ENCODE data around the gene SHC3. TPM values are rescaled to one million over a fixed set of nuclear protein-coding genes. Genes with fewer than 3 reads are reported as not detected.

SHC3 gene
- total and polyA plus RNA-seq, 9 of the 15 experiments (the other 6 are each of a cell fraction or from before 2014, with no cell fraction given) = not detected

- Histone ChIP-seq H2AFZ (ENCODE audit: low read depth, low read length) (no peak overlapping the region), H4K20me1 (replicated peaks; ENCODE audit: control insufficient read depth, insufficient read depth, low read length) (no peaks in the 10 kb centered on the region), H3K9me1 (ENCODE audit: control insufficient read depth, insufficient read depth, low read length) (no peaks in the 10 kb centered on the region), H3K36me3 (ENCODE audit: control insufficient read depth, insufficient read depth, low read length) (no peaks in the 10 kb centered on the region), H3K4me3 (no peak overlapping the region), H3K27ac (ENCODE audit: extremely low read depth, low read depth, low read length) (no peak overlapping the region), H3K79me2 (ENCODE audit: control insufficient read depth, insufficient read depth, low read length) (no peaks in the 10 kb centered on the region), H3K4me2 (ENCODE audit: insufficient read depth, low read length) (no peak overlapping the region), H3K9ac (ENCODE audit: insufficient read depth in 1 of 2, low read depth in 2 of 2, low read length in 2 of 2) (no peak overlapping the region), H3K9me3 (replicated peaks; ENCODE audit: control insufficient read depth, insufficient read depth, low read depth, low read length) (no peaks in the 10 kb centered on the region), H3K27me3 (ENCODE audit: control insufficient read depth in 2 of 2, insufficient read depth in 2 of 2, low read length in 2 of 2) (no peaks in the 10 kb centered on the region), H3K4me1 (replicated peaks in 1 of 2; ENCODE audit: control insufficient read depth in 2 of 2, insufficient read depth in 2 of 2, low read length in 2 of 2) (no peaks in the 10 kb centered on the region)
- ChIA-PET POLR2A (no interaction called here), CTCF (ENCODE audit: low intra/inter-chr PET ratio) (no interaction called here)
- FAIRE-seq = no peak
- intact Hi-C loops (cut with micrococcal nuclease) = no loop called here
- no TSS peak for BruUV-seq (replicated peaks)
- in situ Hi-C loops (cut with MboI) = no loop called here
- ATAC-seq = no peak
- 0% methylated on average over 8 of the region's 8 CpGs for whole genome bisulfite sequencing (ENCODE audit: insufficient coverage, low coverage, missing lambda C conversion rate)
- no peak for DNase-seq (ENCODE audit: extremely low read depth in 1 of 4, low spot score in 3 of 4)
- TF ChIP-seq COPS2 (conservative IDR thresholded peaks at IDR 0.05) = no peak
- TF ChIP-seq CEBPZ (IDR thresholded peaks at IDR 0.05; ENCODE audit: borderline replicate concordance, low read depth, low read length) = no peak
- no peak for TF ChIP-seq CEBPG (CRISPR knock-in tag; IDR thresholded peaks at IDR 0.05)
- no peak for TF ChIP-seq CEBPG (tag; conservative IDR thresholded peaks at IDR 0.05 in 1 of 2, IDR thresholded peaks at IDR 0.05 in 1 of 2)
- TF ChIP-seq SOX6 (IDR thresholded peaks at IDR 0.05) = no peak
- no peak for TF ChIP-seq TFAM (CRISPR knock-in tag; conservative IDR thresholded peaks at IDR 0.05)
- no peak for TF ChIP-seq ATF4 (CRISPR knock-in tag; IDR thresholded peaks at IDR 0.05)
- no peak for TF ChIP-seq ZNF232 (CRISPR knock-in tag; IDR thresholded peaks at IDR 0.05)
Measured at GRCh38 chr9:89116064-89116804, 62.4 kb downstream of the SHC3 start.
